Endothelial cell of umbilical vein (primary cell): ENCODE results near the gene ACTR3. TPM values are rescaled to one million over a fixed set of nuclear protein-coding genes. Genes with fewer than 3 reads are reported as not detected.

Experiments
- BruUV-seq: library from RNA; stranded (reverse); fragments of 400-500 nt; replicated peaks from 2 replicates; lab custom pipeline; 2021; lab: Mats Ljungman, UMichigan
- CTCF ChIA-PET: fragments of 300-600, 350-600 bp; sonication (Branson Sonifier 250); formaldehyde crosslinking; loops from one replicate; lab custom pipeline; 2021; ENCODE audit warnings: antibody characterized with exemption, inconsistent platforms; lab: Charles Lee
- POLR2A ChIA-PET: fragments of 300-600, 350-600 bp; sonication (Branson Sonifier 250); formaldehyde crosslinking; loops from one replicate; lab custom pipeline; 2021; ENCODE audit warnings: antibody characterized with exemption, inconsistent platforms; lab: Charles Lee
- DNase-seq: peaks from one replicate; pipeline ENCODE4 v3.0.0-alpha.2; 2011; ENCODE audit warnings: low read depth, low spot score
- FAIRE-seq: peaks from 2 replicates; lab custom pipeline; 2011; peaks lifted over from hg19 to GRCh38; lab: Jason Lieb, UNC
- H2AFZ ChIP-seq: 2 replicates; pipeline ENCODE4 v1.6.0; 2012; ENCODE audit warnings: low read depth, low read length, control low read depth, inconsistent platforms
- H3K27ac ChIP-seq: 2 replicates; pipeline ENCODE4 v1.5.1; 2011; ENCODE audit warnings: low read depth, mild to moderate bottlenecking, control low read depth, low read length, moderate library complexity; ENCODE audit not compliant: insufficient read depth
- H3K27me3 ChIP-seq, 2 experiments: 2 replicates each; pipeline versions ENCODE4 v1.6.0 to v1.6.1; 2011; ENCODE audit warnings: low read length in 2 of 2, mixed read lengths in 1 of 2; ENCODE audit not compliant: control insufficient read depth in 2 of 2, insufficient read depth in 2 of 2
- H3K36me3 ChIP-seq, 2 experiments: 2 replicates in 1 of 2; 3 replicates in 1 of 2; pipeline ENCODE4 v1.5.1; 2011; ENCODE audit warnings: low read length in 2 of 2, mild to moderate bottlenecking in 1 of 2, moderate library complexity in 1 of 2; ENCODE audit not compliant: control insufficient read depth in 2 of 2, insufficient read depth in 2 of 2; ENCODE audit errors: extremely low read depth in 1 of 2
- H3K4me1 ChIP-seq: 3 replicates; pipeline ENCODE4 v1.5.1; 2011; ENCODE audit warnings: mild to moderate bottlenecking, low read length; ENCODE audit not compliant: control insufficient read depth, insufficient read depth; ENCODE audit errors: extremely low read depth
- H3K4me2 ChIP-seq: 2 replicates; pipeline ENCODE4 v1.6.1; 2011; ENCODE audit warnings: low read length, control low read depth, mixed read lengths; ENCODE audit not compliant: insufficient read depth
- H3K4me3 ChIP-seq, 3 experiments: fragments of 200-600 bp in 1 of 3; sonication (generic), shearing (Covaris generic) in 1 of 3; replicated peaks in 1 of 3; 2 replicates each; pipeline ENCODE4 v1.5.1; 2011 to 2016; ENCODE audit warnings: control low read depth in 3 of 3, low read length in 3 of 3, mild to moderate bottlenecking in 2 of 3, inconsistent platforms in 1 of 3, low read depth in 1 of 3, moderate library complexity in 1 of 3; ENCODE audit not compliant: insufficient read depth in 1 of 3
- H3K79me2 ChIP-seq: 2 replicates; pipeline ENCODE4 v1.6.0; 2012; ENCODE audit warnings: low read length, inconsistent platforms; ENCODE audit not compliant: control insufficient read depth, insufficient read depth
- H3K9ac ChIP-seq: replicated peaks from 2 replicates; pipeline ENCODE3; 2011; ENCODE audit warnings: low read length, control low read depth; ENCODE audit not compliant: insufficient read depth; ENCODE audit errors: extremely low read depth
- H3K9me1 ChIP-seq: replicated peaks from 3 replicates; pipeline ENCODE4 v1.6.0; 2011; ENCODE audit warnings: mild to moderate bottlenecking, low read length; ENCODE audit not compliant: control insufficient read depth, insufficient read depth; ENCODE audit errors: extremely low read depth
- H3K9me3 ChIP-seq: replicated peaks from 2 replicates; pipeline ENCODE4 v1.5.1; 2012; ENCODE audit warnings: low read length, inconsistent platforms; ENCODE audit not compliant: control insufficient read depth, insufficient read depth
- H4K20me1 ChIP-seq: replicated peaks from 2 replicates; pipeline ENCODE3; 2011; ENCODE audit warnings: mild to moderate bottlenecking, low read length; ENCODE audit not compliant: control insufficient read depth, insufficient read depth; ENCODE audit errors: extremely low read depth
- EZH2 ChIP-seq: IDR thresholded peaks from 2 replicates; pipeline ENCODE4 v1.6.1; 2012; ENCODE audit warnings: borderline replicate concordance, low read depth, mild to moderate bottlenecking, moderate library complexity, low read length, inconsistent platforms; ENCODE audit not compliant: severe bottlenecking
- FOS ChIP-seq: IDR thresholded peaks from 2 replicates; pipeline ENCODE4 v1.6.1; 2011; ENCODE audit warnings: mild to moderate bottlenecking, low read length, moderate library complexity, borderline replicate concordance; ENCODE audit not compliant: insufficient read depth
- JUN ChIP-seq: IDR thresholded peaks from 2 replicates; pipeline ENCODE4 v1.6.1; 2011; ENCODE audit warnings: borderline replicate concordance, low read depth; ENCODE audit not compliant: insufficient read length, insufficient read depth
- POLR2A ChIP-seq: IDR thresholded peaks from 2 replicates; pipeline ENCODE4 v1.6.1; 2012; ENCODE audit warnings: low read depth, mild to moderate bottlenecking, control low read depth, low read length
- POLR2AphosphoS5 ChIP-seq: IDR thresholded peaks from 2 replicates; pipeline ENCODE4 v1.6.1; 2012; ENCODE audit warnings: low read depth, mild to moderate bottlenecking, control low read depth, low read length, moderate library complexity; ENCODE audit not compliant: insufficient read depth
- dilution Hi-C: fragments of 300-500 bp; cut with MboI; formaldehyde crosslinking; loops from one replicate; pipeline ENCODE4 v1.15.0; 2019; ENCODE audit warnings: low sequenced_read_pairs; ENCODE audit not compliant: extremely low pct_ligation_motif_present
- intact Hi-C: fragments of 100-400 bp; cut with micrococcal nuclease; formaldehyde crosslinking; loops from one replicate; pipeline ENCODE4 v1.10.0; 2022
- polyA plus RNA-seq, 4 experiments: library from polyadenylated mRNA; depleted of rRNA in 3 of 4; stranded (reverse) in 3 of 4; unstranded in 1 of 4; fragments of >200 nt; gene quantifications; 2 replicates each; pipeline versions ENCODE4 v1.2.1 to v1.2.3, GENCODE V29; 2011 to 2012; ENCODE audit warnings: missing spikeins in 1 of 4
- total RNA-seq: library from RNA; stranded (reverse); gene quantifications from 2 replicates; pipeline ENCODE4 v1.2.3, GENCODE V29; 2021
- TF ChIP-seq, protein P1 (sequence below): IDR thresholded peaks from 2 replicates; pipeline ENCODE4 v1.6.1; 2011; ENCODE audit not compliant: insufficient read depth, insufficient read length
- TF ChIP-seq, protein P2 (sequence below), 2 donors: IDR thresholded peaks; 1 replicate in 1 of 2; 2 replicates in 1 of 2; pipeline ENCODE4 v1.5.1; 2011; ENCODE audit warnings: low read length in 2 of 2, mild to moderate bottlenecking in 2 of 2, moderate library complexity in 2 of 2, control low read depth in 1 of 2, inconsistent platforms in 1 of 2, low read depth in 1 of 2; ENCODE audit not compliant: insufficient read depth in 1 of 2; ENCODE audit errors: extremely low read depth in 1 of 2

ACTR3 gene
- total and polyA plus RNA-seq, 2 donors (not counting 3 experiments of a cell fraction or from before 2014, with no cell fraction given), result 120 to 401 TPM

DNA sequence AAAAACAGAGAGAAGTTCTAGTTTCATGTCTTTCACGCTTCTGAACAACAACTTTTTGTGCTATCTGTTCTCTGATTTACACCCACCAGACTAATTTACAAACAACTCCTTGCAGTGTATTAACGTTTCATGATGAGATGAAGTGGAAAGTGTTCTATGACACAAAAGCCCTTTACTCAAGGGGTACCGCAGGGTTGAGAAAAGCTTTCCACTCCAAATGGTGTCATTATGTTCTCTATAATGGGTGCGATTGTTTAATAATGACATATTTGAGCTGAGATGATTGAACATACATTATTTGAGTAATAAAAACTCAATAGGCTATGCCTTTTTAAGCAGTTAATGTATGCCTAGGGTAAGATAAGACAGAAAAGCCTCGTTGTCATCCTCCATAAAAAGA lies 76.3 kb downstream of the ACTR3 start:
- FAIRE-seq (no peak), DNase-seq (no peak)
- Histone ChIP-seq H3K9me1 (no peaks in the 10 kb centered on the region), H2AFZ (no peak overlapping the region), H3K9ac (peak overlapping the region; percentile 20), H4K20me1 (no peaks in the 10 kb centered on the region), H3K27ac (peak overlapping the region; percentile 49), H3K27me3 (no peaks in the 10 kb centered on the region), H3K36me3 (peaks cover 4 to 9% of the 10 kb centered on the region in 2 experiments), H3K79me2 (no peaks in the 10 kb centered on the region), H3K4me1 (peaks cover 15% of the 10 kb centered on the region), H3K4me2 (no peak overlapping the region), H3K4me3 (no peak overlapping the region), H3K9me3 (no peaks in the 10 kb centered on the region)
- BruUV-seq, result no TSS peak
- TF ChIP-seq, protein P1, sequence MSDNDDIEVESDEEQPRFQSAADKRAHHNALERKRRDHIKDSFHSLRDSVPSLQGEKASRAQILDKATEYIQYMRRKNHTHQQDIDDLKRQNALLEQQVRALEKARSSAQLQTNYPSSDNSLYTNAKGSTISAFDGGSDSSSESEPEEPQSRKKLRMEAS, result no peak
- no peak for TF ChIP-seq POLR2A
- TF ChIP-seq FOS, result no peak
- no peak for TF ChIP-seq POLR2AphosphoS5
- TF ChIP-seq JUN, result no peak
- no peak for TF ChIP-seq EZH2
- TF ChIP-seq, protein P2, sequence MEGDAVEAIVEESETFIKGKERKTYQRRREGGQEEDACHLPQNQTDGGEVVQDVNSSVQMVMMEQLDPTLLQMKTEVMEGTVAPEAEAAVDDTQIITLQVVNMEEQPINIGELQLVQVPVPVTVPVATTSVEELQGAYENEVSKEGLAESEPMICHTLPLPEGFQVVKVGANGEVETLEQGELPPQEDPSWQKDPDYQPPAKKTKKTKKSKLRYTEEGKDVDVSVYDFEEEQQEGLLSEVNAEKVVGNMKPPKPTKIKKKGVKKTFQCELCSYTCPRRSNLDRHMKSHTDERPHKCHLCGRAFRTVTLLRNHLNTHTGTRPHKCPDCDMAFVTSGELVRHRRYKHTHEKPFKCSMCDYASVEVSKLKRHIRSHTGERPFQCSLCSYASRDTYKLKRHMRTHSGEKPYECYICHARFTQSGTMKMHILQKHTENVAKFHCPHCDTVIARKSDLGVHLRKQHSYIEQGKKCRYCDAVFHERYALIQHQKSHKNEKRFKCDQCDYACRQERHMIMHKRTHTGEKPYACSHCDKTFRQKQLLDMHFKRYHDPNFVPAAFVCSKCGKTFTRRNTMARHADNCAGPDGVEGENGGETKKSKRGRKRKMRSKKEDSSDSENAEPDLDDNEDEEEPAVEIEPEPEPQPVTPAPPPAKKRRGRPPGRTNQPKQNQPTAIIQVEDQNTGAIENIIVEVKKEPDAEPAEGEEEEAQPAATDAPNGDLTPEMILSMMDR (IDR thresholded peaks at IDR 0.05; ENCODE audit: extremely low read depth in 1 of 2, insufficient read depth in 1 of 2, low read depth in 1 of 2, low read length in 2 of 2), result no peak
- intact Hi-C loops, result loop anchor here (5.0 kb wide), 2 partner anchors 74 to 209 kb away; partner anchors contain the start of genes ACTR3 and SLC35F5
- ChIA-PET POLR2A (no interaction called here), CTCF (interaction anchor here (1.6 to 2.2 kb wide), 3 partner anchors 9 to 14 kb away, joined by 4 to 11 read pairs (median 9); no protein-coding TSS in a partner anchor)
- dilution Hi-C loops, result no loop called here
